GM13977 (cell line): Measurements from ENCODE around the gene ARHGAP28.

Experiments
- DNase-seq: peaks from one replicate; pipeline ENCODE4 v3.0.0; 2012; ENCODE audit warnings: low spot score
- CTCF ChIP-seq: IDR thresholded peaks from 2 replicates; pipeline ENCODE4 v1.5.1; 2012; ENCODE audit warnings: mild to moderate bottlenecking, control low read depth; ENCODE audit not compliant: insufficient read depth; ENCODE audit errors: extremely low read depth, missing control alignments
- in situ Hi-C: fragments of 300-500 bp; cut with MboI; formaldehyde crosslinking; loops from one replicate; pipeline ENCODE4 v1.12.0; 2022; ENCODE audit warnings: low sequenced_read_pairs, low pct_unique_long_range_greater_than_20kb, mixed read lengths, inconsistent platforms; ENCODE audit not compliant: unreplicated experiment

Gene ARHGAP28

GRCh38 chr18:6850396-6850795 is 120.9 kb downstream of the ARHGAP28 start:
- in situ Hi-C loops: no loop called here
- TF ChIP-seq CTCF: no peak
- no peak for DNase-seq

GRCh38 chr18:6851480-6851879 is 122.0 kb downstream of the ARHGAP28 start:
- no peak for DNase-seq
- TF ChIP-seq CTCF: no peak
- in situ Hi-C loops: no loop called here

GRCh38 chr18:6854811-6855210 is 125.3 kb downstream of the ARHGAP28 start:
- no peak for DNase-seq
- in situ Hi-C loops: no loop called here
- no peak for TF ChIP-seq CTCF

GRCh38 chr18:6855767-6856166 is 126.3 kb downstream of the ARHGAP28 start:
- in situ Hi-C loops: no loop called here
- DNase-seq: no peak
- TF ChIP-seq CTCF: no peak

- in situ Hi-C loops: no loop called here
- DNase-seq: no peak
- TF ChIP-seq CTCF: no peak
Observed at GRCh38 chr18:6857300-6857699, 127.8 kb downstream of the ARHGAP28 start.

- in situ Hi-C loops: no loop called here
- no peak for DNase-seq
- no peak for TF ChIP-seq CTCF
Observed at GRCh38 chr18:6859676-6860422, 130.3 kb downstream of the ARHGAP28 start.
